GM18907 (cell line): ENCODE results near the gene MED13L.

ENCODE experiments used
- ATAC-seq: cut with Tn5 transposase; IDR thresholded peaks from one replicate; pipeline ENCODE4 v1.9.1; 2021; ENCODE audit warnings: mild to moderate bottlenecking, moderate library complexity; ENCODE audit not compliant: unreplicated experiment

MED13L gene

GRCh38 chr12:116186482-116187150, 90.9 kb downstream of the MED13L start:
- no peak for ATAC-seq

- no peak for ATAC-seq
Measured at GRCh38 chr12:116184763-116185162, 92.7 kb downstream of the MED13L start.

GRCh38 chr12:116183741-116184141, 93.8 kb downstream of the MED13L start:
- ATAC-seq: no peak

- no peak for ATAC-seq
Measured at GRCh38 chr12:116182359-116183063, 95.0 kb downstream of the MED13L start.

GRCh38 chr12:116180448-116180847, 97.0 kb downstream of the MED13L start:
- no peak for ATAC-seq

- no peak for ATAC-seq
Measured at GRCh38 chr12:116179384-116179783, 98.1 kb downstream of the MED13L start.

GRCh38 chr12:116177017-116177416, 100.5 kb downstream of the MED13L start:
- ATAC-seq: no peak

- no peak for ATAC-seq
Measured at GRCh38 chr12:116174904-116175303, 102.6 kb downstream of the MED13L start.

- ATAC-seq: no peak
Measured at GRCh38 chr12:116174006-116174405, 103.5 kb downstream of the MED13L start.

- peak; percentile 75 for ATAC-seq
Measured at GRCh38 chr12:116172224-116172849, 105.2 kb downstream of the MED13L start.

- no peak for ATAC-seq
Measured at GRCh38 chr12:116171549-116171948, 105.9 kb downstream of the MED13L start.

GRCh38 chr12:116169071-116169470, 108.4 kb downstream of the MED13L start:
- no peak for ATAC-seq

- ATAC-seq: no peak
Measured at GRCh38 chr12:116166306-116166705, 111.2 kb downstream of the MED13L start.

- no peak for ATAC-seq
Measured at GRCh38 chr12:116165036-116165425, 112.5 kb downstream of the MED13L start.

- ATAC-seq: no peak
Measured at GRCh38 chr12:116164250-116165035, 113.0 kb downstream of the MED13L start.

GRCh38 chr12:116162071-116162470, 115.4 kb downstream of the MED13L start:
- ATAC-seq: no peak

- ATAC-seq: no peak
Measured at GRCh38 chr12:116161588-116161987, 115.9 kb downstream of the MED13L start.

GRCh38 chr12:116160883-116161458, 116.5 kb downstream of the MED13L start:
- ATAC-seq: no peak

- no peak for ATAC-seq
Measured at GRCh38 chr12:116160231-116160630, 117.3 kb downstream of the MED13L start.

- ATAC-seq: no peak
Measured at GRCh38 chr12:116159593-116160200, 117.8 kb downstream of the MED13L start.

GRCh38 chr12:116159175-116159574, 118.3 kb downstream of the MED13L start:
- ATAC-seq: no peak
